Measurements from ENCODE around the gene ASPRV1. TPM values are rescaled to one million over a fixed set of nuclear protein-coding genes. Genes with fewer than 3 reads are reported as not detected.

Gene ASPRV1
- total RNA-seq, 1 experiment from 2014 or later: 1.3 TPM

DNA sequence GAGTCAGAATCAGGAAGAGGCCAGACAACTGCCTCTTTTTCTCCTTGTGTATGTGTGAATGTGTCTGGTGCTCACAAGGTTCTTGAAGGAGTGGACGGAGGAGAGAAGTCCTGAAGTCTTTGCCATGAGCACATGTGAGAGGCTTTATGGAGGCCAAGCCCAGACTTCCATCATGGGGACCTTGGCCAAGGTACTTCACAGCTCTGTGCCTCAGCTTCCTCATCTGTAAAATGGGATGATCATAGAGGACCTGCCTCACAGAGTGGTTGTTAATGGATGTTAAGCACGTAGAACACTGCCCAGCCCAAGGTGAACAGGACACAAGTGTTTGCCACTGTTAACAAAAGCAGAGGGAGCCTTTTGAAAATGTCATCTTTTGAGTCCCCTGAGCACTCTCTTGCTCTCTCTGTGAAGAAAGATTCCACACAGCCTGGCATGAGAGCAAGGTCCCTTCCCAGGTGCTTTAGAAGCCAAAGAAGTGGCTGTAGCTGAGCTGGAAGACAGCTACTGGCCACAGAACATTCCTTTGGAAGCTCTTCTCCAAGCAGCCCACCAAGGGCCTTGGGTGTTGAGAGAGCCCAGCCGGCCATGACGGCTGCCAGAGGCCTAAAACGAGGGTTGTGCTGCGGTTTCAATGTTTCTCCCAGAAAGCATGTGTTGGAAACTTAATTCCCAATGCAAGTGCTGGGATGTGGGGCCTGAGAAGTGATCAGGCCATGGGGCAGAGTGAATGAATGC is 41.8 kb upstream of the ASPRV1 start:
- CTCF ChIA-PET: interaction anchor here (1.0 kb wide), 1 partner anchor 68 kb away, joined by 5 read pairs; no protein-coding TSS in a partner anchor

DNA sequence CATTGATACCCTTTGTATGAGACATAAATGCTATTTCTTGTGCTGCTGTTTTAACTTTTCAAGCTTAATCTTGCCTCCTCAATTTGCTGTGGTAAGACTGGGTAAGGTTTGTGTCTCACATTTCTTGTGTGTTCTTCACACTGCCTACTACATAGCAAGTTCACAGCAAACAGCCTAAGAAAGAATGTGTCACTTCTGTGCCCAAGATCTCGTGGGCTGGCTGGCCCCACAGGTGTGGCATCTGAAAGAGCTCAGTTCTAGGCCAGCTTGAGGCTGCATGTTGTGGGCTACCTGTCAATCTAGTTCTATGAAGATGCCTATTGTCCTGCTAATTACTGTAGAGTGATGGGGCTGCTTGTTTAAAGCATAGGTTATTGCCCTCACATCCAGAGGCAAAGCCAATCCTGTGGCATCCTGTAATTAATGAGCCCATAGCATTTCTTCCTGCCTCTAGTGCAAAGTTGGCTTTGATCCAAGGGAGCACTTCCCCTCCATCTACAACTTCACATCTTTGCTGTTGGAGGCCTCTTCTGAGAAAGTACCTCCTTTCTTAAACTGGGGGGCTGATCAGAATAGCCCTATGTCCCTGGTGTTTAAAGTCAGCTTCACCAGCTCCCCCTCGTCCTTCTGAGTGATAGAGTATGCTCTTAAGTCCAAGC is 40.9 kb upstream of the ASPRV1 start:
- CTCF ChIA-PET: interaction anchor here (1.0 kb wide), 1 partner anchor 69 kb away, joined by 5 read pairs; no protein-coding TSS in a partner anchor
- peaks cover 41% of the 10 kb centered on the region for H3K4me1 Mint-ChIP-seq
- no peak overlapping the region for H3K27ac Mint-ChIP-seq
- no peaks in the 10 kb centered on the region for H3K36me3 Mint-ChIP-seq
- POLR2A ChIA-PET: no interaction called here
- H3K9me3 Mint-ChIP-seq: no peaks in the 10 kb centered on the region
- no peak for DNase-seq (ENCODE audit: low spot score)
- H3K4me3 Mint-ChIP-seq: no peak overlapping the region
- no peak for ATAC-seq
- H3K27me3 Mint-ChIP-seq (ENCODE audit: low read depth): no peaks in the 10 kb centered on the region
- TF ChIP-seq, protein P1, sequence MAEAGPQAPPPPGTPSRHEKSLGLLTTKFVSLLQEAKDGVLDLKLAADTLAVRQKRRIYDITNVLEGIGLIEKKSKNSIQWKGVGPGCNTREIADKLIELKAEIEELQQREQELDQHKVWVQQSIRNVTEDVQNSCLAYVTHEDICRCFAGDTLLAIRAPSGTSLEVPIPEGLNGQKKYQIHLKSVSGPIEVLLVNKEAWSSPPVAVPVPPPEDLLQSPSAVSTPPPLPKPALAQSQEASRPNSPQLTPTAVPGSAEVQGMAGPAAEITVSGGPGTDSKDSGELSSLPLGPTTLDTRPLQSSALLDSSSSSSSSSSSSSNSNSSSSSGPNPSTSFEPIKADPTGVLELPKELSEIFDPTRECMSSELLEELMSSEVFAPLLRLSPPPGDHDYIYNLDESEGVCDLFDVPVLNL (CRISPR knock-in tag; IDR thresholded peaks at IDR 0.05; ENCODE audit: borderline replicate concordance, low read depth): no peak
- TF ChIP-seq ZNF138 (CRISPR knock-in tag; conservative IDR thresholded peaks at IDR 0.05) (no peak), SMAD4 (CRISPR knock-in tag; IDR thresholded peaks at IDR 0.05) (no peak), ZNF396 (CRISPR knock-in tag; IDR thresholded peaks at IDR 0.05; ENCODE audit: borderline replicate concordance) (no peak), ATF1 (CRISPR knock-in tag; IDR thresholded peaks at IDR 0.05) (no peak), PRRX2 (CRISPR knock-in tag; IDR thresholded peaks at IDR 0.05) (no peak), SOX15 (CRISPR knock-in tag; IDR thresholded peaks at IDR 0.05) (no peak), TCF7 (CRISPR knock-in tag; IDR thresholded peaks at IDR 0.05; ENCODE audit: low read depth) (no peak)
- TF ChIP-seq, protein P2, sequence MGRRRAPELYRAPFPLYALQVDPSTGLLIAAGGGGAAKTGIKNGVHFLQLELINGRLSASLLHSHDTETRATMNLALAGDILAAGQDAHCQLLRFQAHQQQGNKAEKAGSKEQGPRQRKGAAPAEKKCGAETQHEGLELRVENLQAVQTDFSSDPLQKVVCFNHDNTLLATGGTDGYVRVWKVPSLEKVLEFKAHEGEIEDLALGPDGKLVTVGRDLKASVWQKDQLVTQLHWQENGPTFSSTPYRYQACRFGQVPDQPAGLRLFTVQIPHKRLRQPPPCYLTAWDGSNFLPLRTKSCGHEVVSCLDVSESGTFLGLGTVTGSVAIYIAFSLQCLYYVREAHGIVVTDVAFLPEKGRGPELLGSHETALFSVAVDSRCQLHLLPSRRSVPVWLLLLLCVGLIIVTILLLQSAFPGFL (CRISPR knock-in tag; IDR thresholded peaks at IDR 0.05; ENCODE audit: borderline replicate concordance): no peak
- TF ChIP-seq, protein P3, sequence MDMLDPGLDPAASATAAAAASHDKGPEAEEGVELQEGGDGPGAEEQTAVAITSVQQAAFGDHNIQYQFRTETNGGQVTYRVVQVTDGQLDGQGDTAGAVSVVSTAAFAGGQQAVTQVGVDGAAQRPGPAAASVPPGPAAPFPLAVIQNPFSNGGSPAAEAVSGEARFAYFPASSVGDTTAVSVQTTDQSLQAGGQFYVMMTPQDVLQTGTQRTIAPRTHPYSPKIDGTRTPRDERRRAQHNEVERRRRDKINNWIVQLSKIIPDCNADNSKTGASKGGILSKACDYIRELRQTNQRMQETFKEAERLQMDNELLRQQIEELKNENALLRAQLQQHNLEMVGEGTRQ (CRISPR knock-in tag; IDR thresholded peaks at IDR 0.05): no peak
- TF ChIP-seq, protein P4, sequence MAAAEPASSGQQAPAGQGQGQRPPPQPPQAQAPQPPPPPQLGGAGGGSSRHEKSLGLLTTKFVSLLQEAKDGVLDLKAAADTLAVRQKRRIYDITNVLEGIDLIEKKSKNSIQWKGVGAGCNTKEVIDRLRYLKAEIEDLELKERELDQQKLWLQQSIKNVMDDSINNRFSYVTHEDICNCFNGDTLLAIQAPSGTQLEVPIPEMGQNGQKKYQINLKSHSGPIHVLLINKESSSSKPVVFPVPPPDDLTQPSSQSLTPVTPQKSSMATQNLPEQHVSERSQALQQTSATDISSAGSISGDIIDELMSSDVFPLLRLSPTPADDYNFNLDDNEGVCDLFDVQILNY (CRISPR knock-in tag; IDR thresholded peaks at IDR 0.05): no peak

More for the DNA sequence above, 41.8 kb upstream of the ASPRV1 start:
- TF ChIP-seq, protein P4 (CRISPR knock-in tag; IDR thresholded peaks at IDR 0.05): no peak
- TF ChIP-seq NFYB (CRISPR knock-in tag; conservative IDR thresholded peaks at IDR 0.05; ENCODE audit: low read depth): no peak
- no peak for TF ChIP-seq ZNF121 (CRISPR knock-in tag; IDR thresholded peaks at IDR 0.05)
- TF ChIP-seq NFE2L1 (CRISPR knock-in tag; IDR thresholded peaks at IDR 0.05): no peak
- TF ChIP-seq, protein P5, sequence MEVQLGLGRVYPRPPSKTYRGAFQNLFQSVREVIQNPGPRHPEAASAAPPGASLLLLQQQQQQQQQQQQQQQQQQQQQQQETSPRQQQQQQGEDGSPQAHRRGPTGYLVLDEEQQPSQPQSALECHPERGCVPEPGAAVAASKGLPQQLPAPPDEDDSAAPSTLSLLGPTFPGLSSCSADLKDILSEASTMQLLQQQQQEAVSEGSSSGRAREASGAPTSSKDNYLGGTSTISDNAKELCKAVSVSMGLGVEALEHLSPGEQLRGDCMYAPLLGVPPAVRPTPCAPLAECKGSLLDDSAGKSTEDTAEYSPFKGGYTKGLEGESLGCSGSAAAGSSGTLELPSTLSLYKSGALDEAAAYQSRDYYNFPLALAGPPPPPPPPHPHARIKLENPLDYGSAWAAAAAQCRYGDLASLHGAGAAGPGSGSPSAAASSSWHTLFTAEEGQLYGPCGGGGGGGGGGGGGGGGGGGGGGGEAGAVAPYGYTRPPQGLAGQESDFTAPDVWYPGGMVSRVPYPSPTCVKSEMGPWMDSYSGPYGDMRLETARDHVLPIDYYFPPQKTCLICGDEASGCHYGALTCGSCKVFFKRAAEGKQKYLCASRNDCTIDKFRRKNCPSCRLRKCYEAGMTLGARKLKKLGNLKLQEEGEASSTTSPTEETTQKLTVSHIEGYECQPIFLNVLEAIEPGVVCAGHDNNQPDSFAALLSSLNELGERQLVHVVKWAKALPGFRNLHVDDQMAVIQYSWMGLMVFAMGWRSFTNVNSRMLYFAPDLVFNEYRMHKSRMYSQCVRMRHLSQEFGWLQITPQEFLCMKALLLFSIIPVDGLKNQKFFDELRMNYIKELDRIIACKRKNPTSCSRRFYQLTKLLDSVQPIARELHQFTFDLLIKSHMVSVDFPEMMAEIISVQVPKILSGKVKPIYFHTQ (CRISPR knock-in tag; IDR thresholded peaks at IDR 0.05): no peak
- TF ChIP-seq, protein P6, sequence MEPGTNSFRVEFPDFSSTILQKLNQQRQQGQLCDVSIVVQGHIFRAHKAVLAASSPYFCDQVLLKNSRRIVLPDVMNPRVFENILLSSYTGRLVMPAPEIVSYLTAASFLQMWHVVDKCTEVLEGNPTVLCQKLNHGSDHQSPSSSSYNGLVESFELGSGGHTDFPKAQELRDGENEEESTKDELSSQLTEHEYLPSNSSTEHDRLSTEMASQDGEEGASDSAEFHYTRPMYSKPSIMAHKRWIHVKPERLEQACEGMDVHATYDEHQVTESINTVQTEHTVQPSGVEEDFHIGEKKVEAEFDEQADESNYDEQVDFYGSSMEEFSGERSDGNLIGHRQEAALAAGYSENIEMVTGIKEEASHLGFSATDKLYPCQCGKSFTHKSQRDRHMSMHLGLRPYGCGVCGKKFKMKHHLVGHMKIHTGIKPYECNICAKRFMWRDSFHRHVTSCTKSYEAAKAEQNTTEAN (CRISPR knock-in tag; IDR thresholded peaks at IDR 0.05): no peak
- TF ChIP-seq NFATC4 (CRISPR knock-in tag; IDR thresholded peaks at IDR 0.05): no peak
- H3K36me3 Mint-ChIP-seq: no peaks in the 10 kb centered on the region
- H3K27me3 Mint-ChIP-seq (ENCODE audit: low read depth): no peaks in the 10 kb centered on the region
- DNase-seq (ENCODE audit: low spot score) (no peak), ATAC-seq (no peak)
- H3K4me1 Mint-ChIP-seq: peaks cover 32% of the 10 kb centered on the region
- H3K9me3 Mint-ChIP-seq: no peaks in the 10 kb centered on the region
- POLR2A ChIA-PET: no interaction called here
- H3K27ac Mint-ChIP-seq: no peak overlapping the region; the same call in 1 of the 2 replicates
- H3K4me3 Mint-ChIP-seq: no peak overlapping the region
